HCT116 (cell line): ENCODE results near the gene HLA-E. TPM values are rescaled to one million over a fixed set of nuclear protein-coding genes. Genes with fewer than 3 reads are reported as not detected.
"Not testable (repeated sequence)": the region's sequence is repeated elsewhere in the genome, so short reads cannot be mapped to it uniquely, and the experiment has no call there.

Experiments
- ATAC-seq: fragments of 200-7000 bp; cut with Tn5 transposase; 2 replicates; pipeline ENCODE4 v1.9.1; 2020; ENCODE audit warnings: mild to moderate bottlenecking, moderate library complexity
- BruUV-seq: library from RNA; stranded (reverse); fragments of 400-500 nt; replicated peaks from 2 replicates; lab custom pipeline; 2021; lab: Mats Ljungman, UMichigan
- CTCF ChIA-PET: fragments of 300-600 bp; sonication (Branson Sonifier 250); formaldehyde crosslinking; loops from one replicate; lab custom pipeline; 2021; ENCODE audit warnings: antibody characterized with exemption; lab: Charles Lee
- POLR2A ChIA-PET: fragments of 300-600, 350-600 bp; sonication (Branson Sonifier 250); formaldehyde crosslinking; loops from one replicate; lab custom pipeline; 2021; ENCODE audit warnings: antibody characterized with exemption; lab: Charles Lee
- RAD21 ChIA-PET, 2 experiments: fragments of 300-600 bp; sonication (Branson Sonifier 250); formaldehyde crosslinking; loops; one replicate each; lab custom pipeline; 2023; ENCODE audit warnings: low total read pairs in 2 of 2; ENCODE audit not compliant: uncharacterized antibody in 2 of 2, unreplicated experiment in 2 of 2, low non-redundant PET in 1 of 2; lab: Charles Lee
- DNase-seq: peaks from one replicate; pipeline ENCODE4 v3.0.0-alpha.2; 2010; ENCODE audit warnings: low read depth, low spot score
- H2AFZ ChIP-seq: fragments of 200-600 bp; shearing (Covaris generic), sonication (generic); 2 replicates; pipeline ENCODE4 v1.6.1; 2017; ENCODE audit warnings: low read depth, mixed run types, mixed read lengths, antibody characterized with exemption, low read length; ENCODE audit not compliant: poor library complexity, severe bottlenecking
- H3K27ac ChIP-seq: 2 replicates; pipeline ENCODE4 v1.5.1; 2012; ENCODE audit warnings: low read depth, low read length
- H3K27me3 ChIP-seq: fragments of 200-600 bp; sonication (generic); 2 replicates; pipeline ENCODE4 v1.6.1; 2016; ENCODE audit warnings: mixed run types, low read length, mixed read lengths; ENCODE audit not compliant: insufficient read depth
- H3K36me3 ChIP-seq, 2 experiments: fragments of 200-500 bp in 1 of 2; fragments of 200-600 bp in 1 of 2; sonication (Bioruptor generic) in 1 of 2; sonication (generic) in 1 of 2; 2 replicates each; pipeline versions ENCODE4 v1.5.1 to v1.6.1; 2014 to 2016; ENCODE audit warnings: low read length in 2 of 2, inconsistent platforms in 1 of 2, mixed read lengths in 1 of 2, mixed run types in 1 of 2; ENCODE audit not compliant: insufficient read depth in 2 of 2, control insufficient read depth in 1 of 2
- H3K4me1 ChIP-seq, 2 experiments: fragments of 200-600 bp in 1 of 2; sonication (generic) in 1 of 2; 2 replicates each; pipeline versions ENCODE4 v1.5.1 to v1.6.1; 2012 to 2017; ENCODE audit warnings: low read length in 2 of 2, inconsistent platforms in 1 of 2, mild to moderate bottlenecking in 1 of 2, mixed read lengths in 1 of 2, mixed run types in 1 of 2, moderate library complexity in 1 of 2; ENCODE audit not compliant: insufficient read depth in 2 of 2, control insufficient read depth in 1 of 2
- H3K4me2 ChIP-seq: fragments of 200-600 bp; sonication (generic); 2 replicates; pipeline ENCODE4 v1.6.1; 2017; ENCODE audit warnings: mixed run types, low read length, mixed read lengths
- H3K4me3 ChIP-seq, 2 experiments: fragments of 200-600 bp in 1 of 2; sonication (generic) in 1 of 2; replicated peaks in 1 of 2; 2 replicates each; pipeline ENCODE4 v1.5.1; 2011 to 2016; ENCODE audit warnings: low read length in 2 of 2, control low read depth in 1 of 2, low read depth in 1 of 2, mild to moderate bottlenecking in 1 of 2, mixed read lengths in 1 of 2, mixed run types in 1 of 2
- H3K79me2 ChIP-seq: fragments of 200-600 bp; sonication (generic); 2 replicates; pipeline ENCODE4 v1.6.1; 2017; ENCODE audit warnings: mild to moderate bottlenecking, mixed run types, low read length, moderate library complexity, mixed read lengths; ENCODE audit not compliant: insufficient read depth
- H3K9ac ChIP-seq: fragments of 200-600 bp; sonication (generic); 2 replicates; pipeline ENCODE4 v1.6.1; 2016; ENCODE audit warnings: low read length, mixed read lengths
- H3K9me2 ChIP-seq: fragments of 200-600 bp; sonication (generic), shearing (Covaris generic); 2 replicates; pipeline ENCODE4 v1.6.1; 2017; ENCODE audit warnings: mixed run types, mild to moderate bottlenecking, moderate library complexity; ENCODE audit not compliant: insufficient read depth
- H3K9me3 ChIP-seq, 2 experiments: fragments of 200-500 bp in 1 of 2; fragments of 200-600 bp in 1 of 2; sonication (Bioruptor generic) in 1 of 2; sonication (generic) in 1 of 2; 2 replicates each; pipeline ENCODE4 v1.6.1; 2014 to 2017; ENCODE audit warnings: low read length in 2 of 2, mixed read lengths in 2 of 2, inconsistent platforms in 1 of 2, low read depth in 1 of 2, mild to moderate bottlenecking in 1 of 2, mixed run types in 1 of 2, moderate library complexity in 1 of 2; ENCODE audit not compliant: control insufficient read depth in 1 of 2, insufficient read depth in 1 of 2
- H4K20me1 ChIP-seq: fragments of 200-600 bp; sonication (generic), shearing (Covaris generic); 2 replicates; pipeline ENCODE4 v1.6.1; 2017; ENCODE audit warnings: mixed run types, mild to moderate bottlenecking, moderate library complexity; ENCODE audit not compliant: insufficient read depth
- EZH2 ChIP-seq: fragments of 200-600 bp; sonication (generic); IDR thresholded peaks from 2 replicates; pipeline ENCODE4 v1.6.1; 2017; ENCODE audit warnings: antibody characterized with exemption, mixed run types
- EZH2phosphoT487 ChIP-seq: fragments of 200-600 bp; IDR thresholded peaks from 2 replicates; pipeline ENCODE4 v1.6.1; 2018; ENCODE audit warnings: antibody characterized with exemption, borderline replicate concordance
- JUND ChIP-seq: IDR thresholded peaks from 2 replicates; pipeline ENCODE4 v1.6.1; 2012
- MAX ChIP-seq: IDR thresholded peaks from 2 replicates; pipeline ENCODE4 v1.6.1; 2012
- POLR2AphosphoS5 ChIP-seq: IDR thresholded peaks from 2 replicates; pipeline ENCODE4 v1.6.1; 2011; ENCODE audit warnings: mild to moderate bottlenecking, low read depth, low read length, moderate library complexity
- RAD21 ChIP-seq: IDR thresholded peaks from 2 replicates; pipeline ENCODE4 v1.6.1; 2012; ENCODE audit warnings: low read depth, mild to moderate bottlenecking
- TCF7L2 ChIP-seq: IDR thresholded peaks from 2 replicates; pipeline ENCODE4 v1.7.0; 2011; ENCODE audit warnings: borderline replicate concordance, inconsistent platforms; ENCODE audit not compliant: insufficient read depth, insufficient read length; ENCODE audit errors: extremely low read depth
- YY1 ChIP-seq: IDR thresholded peaks from 2 replicates; pipeline ENCODE4 v1.6.1; 2011; ENCODE audit warnings: low read length, low read depth, moderate library complexity, mild to moderate bottlenecking; ENCODE audit not compliant: insufficient replicate concordance; ENCODE audit errors: extremely low read depth
- ZNF274 ChIP-seq: fragments of 200-500 bp; sonication (Bioruptor generic); IDR thresholded peaks from 2 replicates; pipeline ENCODE4 v1.6.1; 2014; ENCODE audit warnings: mild to moderate bottlenecking, low read depth, low read length, inconsistent platforms
- intact Hi-C: fragments of 100-400 bp; cut with micrococcal nuclease; formaldehyde crosslinking; loops from 2 replicates; pipeline ENCODE4 v1.10.0; 2022
- total RNA-seq: library from RNA; stranded (reverse); gene quantifications from one replicate; pipeline ENCODE4 v1.2.1, GENCODE V29; 2021; ENCODE audit not compliant: unreplicated experiment
- TF ChIP-seq, protein P1 (sequence below): IDR thresholded peaks from 2 replicates; pipeline ENCODE4 v1.6.1; 2012
- TF ChIP-seq, protein P2 (sequence below): IDR thresholded peaks from 2 replicates; pipeline ENCODE4 v1.6.1; 2011; ENCODE audit warnings: mild to moderate bottlenecking, low read length, moderate library complexity; ENCODE audit not compliant: insufficient replicate concordance; ENCODE audit errors: extremely low read depth

The HLA-E gene
- total RNA-seq, 1 experiment from 2014 or later = 108 TPM

DNA sequence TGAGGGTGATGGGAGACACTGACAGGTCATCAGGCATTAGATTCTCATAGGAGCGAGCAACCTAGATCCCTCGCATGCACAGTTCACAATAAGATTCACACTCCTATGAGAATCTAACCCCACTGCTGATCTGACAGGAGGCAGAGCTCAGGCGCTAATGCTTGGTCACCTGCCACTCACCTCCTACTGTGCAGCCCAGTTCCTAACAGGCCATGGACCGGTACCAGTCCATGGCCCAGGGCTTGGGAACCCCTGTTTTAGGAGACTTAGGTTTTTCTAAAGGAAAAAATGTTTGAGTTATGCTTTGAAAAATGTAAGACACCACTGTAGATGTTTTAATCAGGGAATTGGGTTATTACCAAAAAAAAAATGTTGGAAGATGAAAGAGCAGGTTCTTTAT is 6.7 kb downstream of the HLA-E start:
- TF ChIP-seq EZH2 = no peak
- TF ChIP-seq, protein P1, sequence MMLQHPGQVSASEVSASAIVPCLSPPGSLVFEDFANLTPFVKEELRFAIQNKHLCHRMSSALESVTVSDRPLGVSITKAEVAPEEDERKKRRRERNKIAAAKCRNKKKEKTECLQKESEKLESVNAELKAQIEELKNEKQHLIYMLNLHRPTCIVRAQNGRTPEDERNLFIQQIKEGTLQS = no peak
- no peak overlapping the region for H3K4me3 ChIP-seq
- H3K4me1 ChIP-seq = peaks cover 0 to 6% of the 10 kb centered on the region in 2 experiments; a peak in 2 of 4 replicates
- intact Hi-C loops = no loop called here
- no peaks in the 10 kb centered on the region for H4K20me1 ChIP-seq
- 0 out of 2 replicates have a peak overlapping the region, but pooled peaks have one; percentile 13 for H3K4me2 ChIP-seq
- ChIA-PET POLR2A (no interaction called here), RAD21 (no interaction called here), CTCF (interaction anchor here (1.5 kb wide), 1 partner anchor 49 kb away, joined by 5 read pairs; no protein-coding TSS in a partner anchor)
- H3K36me3 ChIP-seq = peaks cover 7 to 8% of the 10 kb centered on the region in 2 experiments; a peak in 3 of 4 replicates
- no peak for DNase-seq
- H2AFZ ChIP-seq = no peak overlapping the region
- no peaks in the 10 kb centered on the region for H3K9me3 ChIP-seq
- no peak overlapping the region for H3K9ac ChIP-seq
- H3K79me2 ChIP-seq = peaks cover 6% of the 10 kb centered on the region; the same call in 1 of the 2 replicates
- no peaks in the 10 kb centered on the region for H3K27me3 ChIP-seq
- BruUV-seq = no TSS peak
- no peak for ATAC-seq
- H3K27ac ChIP-seq = no peak overlapping the region
- H3K9me2 ChIP-seq = no peaks in the 10 kb centered on the region

DNA sequence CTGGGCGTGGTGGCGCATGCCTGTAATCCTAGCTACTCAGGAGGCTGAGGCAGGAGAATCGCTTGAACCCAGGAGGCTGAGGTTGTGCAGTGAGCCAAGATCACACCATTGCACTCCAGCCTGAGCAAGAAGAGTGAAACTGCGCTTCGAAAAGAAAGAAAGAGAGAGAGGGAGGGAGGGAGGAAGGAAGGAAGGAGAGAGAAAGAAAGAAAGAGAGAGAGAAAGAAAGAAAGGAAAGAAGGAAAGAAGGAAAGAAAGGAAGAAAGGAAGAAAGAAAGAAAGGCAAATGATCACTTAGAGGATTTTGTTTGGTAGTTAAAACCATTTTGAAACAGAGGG is 7.9 kb downstream of the HLA-E start:
- H3K36me3 ChIP-seq, BruUV-seq, H3K27ac ChIP-seq, CTCF ChIA-PET, POLR2A ChIA-PET, H3K4me2 ChIP-seq, RAD21 ChIA-PET, H3K79me2 ChIP-seq, intact Hi-C loops, H3K9me3 ChIP-seq, H3K4me3 ChIP-seq, H4K20me1 ChIP-seq, H3K27me3 ChIP-seq, H3K9ac ChIP-seq, H3K4me1 ChIP-seq, ATAC-seq, H2AFZ ChIP-seq, DNase-seq, H3K9me2 ChIP-seq: not testable (repeated sequence)

DNA sequence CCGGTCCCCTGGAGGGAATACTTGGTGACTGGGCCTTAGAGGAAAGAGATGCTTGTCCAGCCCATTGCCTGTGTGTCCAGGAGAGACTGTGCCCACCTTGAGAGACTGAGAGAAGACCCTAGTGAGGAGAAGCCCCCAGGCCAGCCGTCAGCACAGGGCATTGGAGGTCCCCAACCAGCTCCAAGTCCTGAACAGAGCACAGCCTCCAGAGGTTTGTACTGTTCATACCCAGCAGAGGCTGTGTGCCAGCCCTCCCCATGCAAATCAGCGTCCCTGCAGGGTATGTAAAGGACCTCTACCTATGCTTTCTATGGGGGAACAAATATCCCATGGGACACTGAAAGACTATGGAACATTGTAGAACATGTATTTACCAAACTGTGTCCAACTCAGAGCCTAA is 8.4 kb downstream of the HLA-E start:
- Histone ChIP-seq H3K9me2 (no peaks in the 10 kb centered on the region), H3K27ac (no peak overlapping the region), H3K36me3 (no peaks in the 10 kb centered on the region; a peak in 1 of 4 replicates), H3K4me3 (no peak overlapping the region), H3K9me3 (no peaks in the 10 kb centered on the region), H3K27me3 (no peaks in the 10 kb centered on the region), H4K20me1 (no peaks in the 10 kb centered on the region), H2AFZ (no peak overlapping the region), H3K4me1 (peaks cover 0 to 6% of the 10 kb centered on the region in 2 experiments; a peak in 2 of 4 replicates), H3K4me2 (no peak overlapping the region), H3K79me2 (no peaks in the 10 kb centered on the region), H3K9ac (no peak overlapping the region)
- POLR2A ChIA-PET = no interaction called here
- RAD21 ChIA-PET = no interaction called here
- CTCF ChIA-PET = no interaction called here
- no peak for DNase-seq
- no TSS peak for BruUV-seq
- intact Hi-C loops = no loop called here
- no peak for ATAC-seq
- no peak for TF ChIP-seq ZNF274
- TF ChIP-seq EZH2phosphoT487 = no peak
- no peak for TF ChIP-seq POLR2AphosphoS5
- no peak for TF ChIP-seq JUND
- TF ChIP-seq, protein P2, sequence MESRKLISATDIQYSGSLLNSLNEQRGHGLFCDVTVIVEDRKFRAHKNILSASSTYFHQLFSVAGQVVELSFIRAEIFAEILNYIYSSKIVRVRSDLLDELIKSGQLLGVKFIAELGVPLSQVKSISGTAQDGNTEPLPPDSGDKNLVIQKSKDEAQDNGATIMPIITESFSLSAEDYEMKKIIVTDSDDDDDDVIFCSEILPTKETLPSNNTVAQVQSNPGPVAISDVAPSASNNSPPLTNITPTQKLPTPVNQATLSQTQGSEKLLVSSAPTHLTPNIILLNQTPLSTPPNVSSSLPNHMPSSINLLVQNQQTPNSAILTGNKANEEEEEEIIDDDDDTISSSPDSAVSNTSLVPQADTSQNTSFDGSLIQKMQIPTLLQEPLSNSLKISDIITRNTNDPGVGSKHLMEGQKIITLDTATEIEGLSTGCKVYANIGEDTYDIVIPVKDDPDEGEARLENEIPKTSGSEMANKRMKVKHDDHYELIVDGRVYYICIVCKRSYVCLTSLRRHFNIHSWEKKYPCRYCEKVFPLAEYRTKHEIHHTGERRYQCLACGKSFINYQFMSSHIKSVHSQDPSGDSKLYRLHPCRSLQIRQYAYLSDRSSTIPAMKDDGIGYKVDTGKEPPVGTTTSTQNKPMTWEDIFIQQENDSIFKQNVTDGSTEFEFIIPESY = no peak
- no peak for TF ChIP-seq RAD21
- no peak for TF ChIP-seq TCF7L2
- TF ChIP-seq YY1 = no peak
- TF ChIP-seq MAX = no peak
